Adrenal gland (tissue), 12 donors: Measurements from ENCODE around the gene DYRK1A. TPM values are rescaled to one million over a fixed set of nuclear protein-coding genes. Genes with fewer than 3 reads are reported as not detected.

ENCODE experiments used
- DNase-seq, 7 donors: peaks; one replicate each; pipeline ENCODE4 v3.0.0-alpha.2; 2019 to 2020
- H3K27ac ChIP-seq, 5 donors: fragments of 200-600 bp; sonication (generic) in 4 of 5; 1 replicate in 3 of 5; 2 replicates in 2 of 5; pipeline versions ENCODE4 v1.5.1 to v1.8.0; 2016 to 2020; ENCODE audit warnings: mild to moderate bottlenecking in 1 of 5
- H3K27me3 ChIP-seq: fragments of 200-600 bp; 2 replicates; pipeline ENCODE4 v1.8.0; 2021
- H3K36me3 ChIP-seq, 2 donors: fragments of 200-600 bp; replicated peaks in 1 of 2; 1 replicate in 1 of 2; 2 replicates in 1 of 2; pipeline versions ENCODE4 v1.5.1 to v1.8.0; 2018 to 2022
- H3K4me1 ChIP-seq, 2 donors: fragments of 200-600 bp; replicated peaks in 1 of 2; 1 replicate in 1 of 2; 2 replicates in 1 of 2; pipeline versions ENCODE4 v1.5.1 to v1.8.0; 2018 to 2021
- H3K4me3 ChIP-seq, 4 donors: fragments of 200-600 bp; sonication (generic) in 3 of 4; one replicate each; pipeline ENCODE4 v1.5.1; 2016 to 2018
- H3K9me3 ChIP-seq, 3 donors: fragments of 200-600 bp; sonication (generic) in 1 of 3; replicated peaks in 1 of 3; 1 replicate in 2 of 3; 2 replicates in 1 of 3; pipeline versions ENCODE4 v1.5.1 to v1.8.0; 2016 to 2021
- POLR2A ChIP-seq, 2 donors: fragments of 450-650 bp; IDR thresholded peaks; one replicate each; pipeline ENCODE4 v1.6.1; 2017; ENCODE audit warnings: antibody characterized with exemption in 2 of 2, mild to moderate bottlenecking in 2 of 2, moderate library complexity in 1 of 2
- WGBS, 4 donors: extraction: QIAGEN DNeasy Blood & Tissue Kit in 2 of 4; methylation state at CpG; one replicate each; pipeline versions ENCODE4 v1.1.5 to v1.1.7; 2013 to 2017; 5-methylcytosine and 5-hydroxymethylcytosine counted together
- intact Hi-C, 2 donors: fragments of 100-400 bp; cut with DNase I; formaldehyde crosslinking; loops; one replicate each; pipeline versions ENCODE4 v1.14.1 to v1.15.0; 2022 to 2023
- polyA plus RNA-seq, 3 donors: library from polyadenylated mRNA; stranded (reverse); fragments of 200-250 nt in 2 of 3; fragments of 350-450 nt in 1 of 3; fragmentation: Illumina TruSeq in 1 of 3; extraction: RNeasy Lipid Tissue Mini Kit (QIAGEN cat#74804) in 1 of 3; gene quantifications; one replicate each; pipeline ENCODE4 v1.2.3, GENCODE V29; 2013 to 2014
- total RNA-seq, 9 donors: library from RNA; depleted of rRNA in 4 of 9; stranded (reverse); fragments of >200 nt in 4 of 9; fragments of 120-200 nt in 1 of 9; fragmentation: NEBNext Ultra II Directional in 1 of 9; extraction: Animal tissue kit (Norgen Biotek cat#: 25700) in 1 of 9; gene quantifications; one replicate each; pipeline versions ENCODE4 v1.1.0 to v1.2.4, GENCODE V29; 2013 to 2023
- TF ChIP-seq, protein P1 (sequence below), 6 experiments: fragments of 450-650 bp in 4 of 6; fragments of 200-600 bp in 2 of 6; sonication (generic) in 1 of 6; IDR thresholded peaks; 1 replicate in 5 of 6; 2 replicates in 1 of 6; pipeline versions ENCODE4 v1.5.1 to v1.8.0; 2016 to 2021; ENCODE audit warnings: antibody characterized with exemption in 6 of 6, mild to moderate bottlenecking in 2 of 6, moderate library complexity in 1 of 6
- donor health status: healthy with polysubstance abuse.
- donor health status: Bipolar disorder and iron deficiency.
- donor health status: DM: yes; HTN: yes; CAD: no.
- donor health status: DM: no; HTN: no; CAD: no.
- donor health status: DM: no; HTN: no; CAD: no.
- donor health status: DM: yes; HTN: yes; CAD: no.

DYRK1A gene
- total and polyA plus RNA-seq, 12 donors, result 23.6 to 92.3 (median 57.7) TPM

- H3K9me3 ChIP-seq, result no peaks in the 10 kb centered on the region
- H3K36me3 ChIP-seq, result no peaks in the 10 kb centered on the region
- intact Hi-C loops, result no loop called here
- no peak for DNase-seq
- no peak overlapping the region for H3K4me3 ChIP-seq
- TF ChIP-seq POLR2A (IDR thresholded peaks at IDR 0.05), result no peak
- TF ChIP-seq, protein P1, sequence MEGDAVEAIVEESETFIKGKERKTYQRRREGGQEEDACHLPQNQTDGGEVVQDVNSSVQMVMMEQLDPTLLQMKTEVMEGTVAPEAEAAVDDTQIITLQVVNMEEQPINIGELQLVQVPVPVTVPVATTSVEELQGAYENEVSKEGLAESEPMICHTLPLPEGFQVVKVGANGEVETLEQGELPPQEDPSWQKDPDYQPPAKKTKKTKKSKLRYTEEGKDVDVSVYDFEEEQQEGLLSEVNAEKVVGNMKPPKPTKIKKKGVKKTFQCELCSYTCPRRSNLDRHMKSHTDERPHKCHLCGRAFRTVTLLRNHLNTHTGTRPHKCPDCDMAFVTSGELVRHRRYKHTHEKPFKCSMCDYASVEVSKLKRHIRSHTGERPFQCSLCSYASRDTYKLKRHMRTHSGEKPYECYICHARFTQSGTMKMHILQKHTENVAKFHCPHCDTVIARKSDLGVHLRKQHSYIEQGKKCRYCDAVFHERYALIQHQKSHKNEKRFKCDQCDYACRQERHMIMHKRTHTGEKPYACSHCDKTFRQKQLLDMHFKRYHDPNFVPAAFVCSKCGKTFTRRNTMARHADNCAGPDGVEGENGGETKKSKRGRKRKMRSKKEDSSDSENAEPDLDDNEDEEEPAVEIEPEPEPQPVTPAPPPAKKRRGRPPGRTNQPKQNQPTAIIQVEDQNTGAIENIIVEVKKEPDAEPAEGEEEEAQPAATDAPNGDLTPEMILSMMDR (IDR thresholded peaks at IDR 0.05), result no peak
- WGBS, 4 donors, result 71 to 100% (median 95%) methylated on average over 1 of the region's 1 CpG
- no peak overlapping the region for H3K27ac ChIP-seq
- H3K27me3 ChIP-seq, result no peaks in the 10 kb centered on the region
- H3K4me1 ChIP-seq, result peaks cover 34 to 62% of the 10 kb centered on the region in 2 donors
These were observed 16.5 kb downstream of the DYRK1A start for GRCh38 chr21:37383086-37383485.

- TF ChIP-seq POLR2A (IDR thresholded peaks at IDR 0.05), result no peak
- TF ChIP-seq, protein P1 (IDR thresholded peaks at IDR 0.05), result no peak
- peaks cover 38 to 66% of the 10 kb centered on the region in 2 donors for H3K4me1 ChIP-seq
- H3K27me3 ChIP-seq, result no peaks in the 10 kb centered on the region
- intact Hi-C loops, result no loop called here
- no peak overlapping the region for H3K4me3 ChIP-seq
- no peak overlapping the region for H3K27ac ChIP-seq
- no peaks in the 10 kb centered on the region for H3K9me3 ChIP-seq
- 69 to 79% (median 73%) methylated on average over 1 of the region's 1 CpG for WGBS, 4 donors
- no peaks in the 10 kb centered on the region for H3K36me3 ChIP-seq
- no peak for DNase-seq
These were observed 17.3 kb downstream of the DYRK1A start for GRCh38 chr21:37383784-37384311.

DNA sequence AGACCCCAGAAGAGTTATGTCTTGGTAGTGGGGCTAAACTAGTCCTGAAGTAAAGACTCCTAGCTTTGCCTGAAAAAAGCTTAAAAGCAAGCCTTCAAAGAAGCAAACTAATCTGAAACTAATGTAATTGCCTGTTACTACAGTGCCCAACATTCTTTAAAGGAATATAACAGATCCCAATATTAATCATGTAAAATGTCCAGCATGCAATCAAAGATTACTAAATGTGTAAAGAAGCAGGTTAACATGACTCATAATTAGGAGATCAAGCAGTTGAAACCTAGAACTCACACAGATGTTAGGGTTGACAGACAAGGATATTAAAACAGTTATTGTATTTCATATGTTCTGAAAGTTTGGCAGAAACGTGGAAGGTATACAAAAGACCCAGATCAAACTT lies 17.8 kb downstream of the DYRK1A start:
- DNase-seq, result no peak
- Histone ChIP-seq H3K4me3 (no peak overlapping the region), H3K27ac (no peak overlapping the region), H3K27me3 (no peaks in the 10 kb centered on the region), H3K4me1 (peaks cover 33 to 66% of the 10 kb centered on the region in 2 donors), H3K9me3 (no peaks in the 10 kb centered on the region), H3K36me3 (no peaks in the 10 kb centered on the region)
- TF ChIP-seq POLR2A (IDR thresholded peaks at IDR 0.05), result no peak
- TF ChIP-seq, protein P1 (IDR thresholded peaks at IDR 0.05), result no peak
- WGBS, 4 donors, result 86 to 97% (median 94%) methylated on average over 1 of the region's 1 CpG
- intact Hi-C loops, result no loop called here

- Histone ChIP-seq H3K4me1 (peaks cover 24 to 65% of the 10 kb centered on the region in 2 donors), H3K27ac (no peak overlapping the region), H3K4me3 (no peak overlapping the region), H3K27me3 (no peaks in the 10 kb centered on the region), H3K36me3 (no peaks in the 10 kb centered on the region), H3K9me3 (no peaks in the 10 kb centered on the region)
- WGBS, 4 donors, result 90 to 92% (median 92%) methylated on average over 5 of the region's 5 CpGs
- TF ChIP-seq, protein P1 (IDR thresholded peaks at IDR 0.05), result no peak
- TF ChIP-seq POLR2A (IDR thresholded peaks at IDR 0.05), result no peak
- no peak for DNase-seq
- intact Hi-C loops, result no loop called here
These were observed 18.7 kb downstream of the DYRK1A start for GRCh38 chr21:37385179-37385765.
